GM19035 (cell line): ENCODE measurements around the gene OCA2.

Experiments
- ATAC-seq: cut with Tn5 transposase; IDR thresholded peaks from one replicate; pipeline ENCODE4 v1.9.1; 2021; ENCODE audit not compliant: unreplicated experiment

Gene OCA2

GRCh38 chr15:28082891-28083684 is 16.0 kb downstream of the OCA2 start:
- ATAC-seq = no peak

GRCh38 chr15:28081594-28081993 is 17.5 kb downstream of the OCA2 start:
- ATAC-seq = no peak

- ATAC-seq = no peak
Observed at GRCh38 chr15:28080386-28080785, 18.7 kb downstream of the OCA2 start.

- ATAC-seq = no peak
Observed at GRCh38 chr15:28079313-28079969, 19.7 kb downstream of the OCA2 start.

- ATAC-seq = no peak
Observed at GRCh38 chr15:28078191-28078719, 20.9 kb downstream of the OCA2 start.

GRCh38 chr15:28075573-28075972 is 23.5 kb downstream of the OCA2 start:
- ATAC-seq = no peak

GRCh38 chr15:28068930-28069329 is 30.2 kb downstream of the OCA2 start:
- ATAC-seq = no peak

- ATAC-seq = no peak
Observed at GRCh38 chr15:28066231-28066630, 32.9 kb downstream of the OCA2 start.

- ATAC-seq = no peak
Observed at GRCh38 chr15:28060005-28060404, 39.1 kb downstream of the OCA2 start.

- no peak for ATAC-seq
Observed at GRCh38 chr15:28058082-28058481, 41.0 kb downstream of the OCA2 start.

GRCh38 chr15:28051955-28052633 is 47.0 kb downstream of the OCA2 start:
- no peak for ATAC-seq

GRCh38 chr15:28049581-28049980 is 49.5 kb downstream of the OCA2 start:
- ATAC-seq = no peak

- ATAC-seq = no peak
Observed at GRCh38 chr15:28047277-28047676, 51.8 kb downstream of the OCA2 start.

- ATAC-seq = no peak
Observed at GRCh38 chr15:28044121-28044672, 54.9 kb downstream of the OCA2 start.

GRCh38 chr15:28043691-28044091 is 55.4 kb downstream of the OCA2 start:
- no peak for ATAC-seq

- ATAC-seq = no peak
Observed at GRCh38 chr15:28037969-28038590, 61.0 kb downstream of the OCA2 start.

- no peak for ATAC-seq
Observed at GRCh38 chr15:28033443-28033842, 65.7 kb downstream of the OCA2 start.

GRCh38 chr15:28030801-28031200 is 68.3 kb downstream of the OCA2 start:
- no peak for ATAC-seq

- ATAC-seq = no peak
Observed at GRCh38 chr15:28027714-28028076, 71.4 kb downstream of the OCA2 start.

- no peak for ATAC-seq
Observed at GRCh38 chr15:28026764-28027713, 72.1 kb downstream of the OCA2 start.
